NCI-H526 (cell line): ENCODE data around the gene DHFR.

Experiments used
- DNase-seq, 2 experiments: peaks; one replicate each; lab custom pipeline; 2025; lab: John Stamatoyannopoulos, UW

Gene DHFR

GRCh38 chr5:80655231-80655774, 520 bp upstream of the DHFR start:
- no peak for DNase-seq

GRCh38 chr5:80654054-80654390, 761 bp downstream of the DHFR start:
- DNase-seq: peak in 1 of 2 experiments; percentile 52

- DNase-seq: no peak
Observed at GRCh38 chr5:80653502-80653901, 1.3 kb downstream of the DHFR start.

GRCh38 chr5:80646926-80647325, 7.9 kb downstream of the DHFR start:
- no peak for DNase-seq

GRCh38 chr5:80644900-80645299, 9.9 kb downstream of the DHFR start:
- DNase-seq: no peak

GRCh38 chr5:80641353-80641752, 13.4 kb downstream of the DHFR start:
- DNase-seq: no peak

GRCh38 chr5:80634193-80634592, 20.6 kb downstream of the DHFR start:
- DNase-seq: no peak

GRCh38 chr5:80632700-80633099, 22.1 kb downstream of the DHFR start:
- DNase-seq: no peak

GRCh38 chr5:80631278-80632259, 23.2 kb downstream of the DHFR start:
- no peak for DNase-seq

GRCh38 chr5:80629281-80629680, 25.5 kb downstream of the DHFR start:
- DNase-seq: no peak

GRCh38 chr5:80625230-80625629, 29.6 kb downstream of the DHFR start:
- no peak for DNase-seq

- no peak for DNase-seq
Observed at GRCh38 chr5:80623999-80624398, 30.8 kb downstream of the DHFR start.

- no peak for DNase-seq
Observed at GRCh38 chr5:80622756-80623155, 32.0 kb downstream of the DHFR start.

GRCh38 chr5:80620211-80620610, 34.6 kb downstream of the DHFR start:
- no peak for DNase-seq

GRCh38 chr5:80619086-80619485, 35.7 kb downstream of the DHFR start:
- no peak for DNase-seq

- DNase-seq: no peak
Observed at GRCh38 chr5:80618438-80618837, 36.3 kb downstream of the DHFR start.

- DNase-seq: no peak
Observed at GRCh38 chr5:80615266-80615914, 39.4 kb downstream of the DHFR start.

- no peak for DNase-seq
Observed at GRCh38 chr5:80609692-80610091, 45.1 kb downstream of the DHFR start.

- no peak for DNase-seq
Observed at GRCh38 chr5:80608731-80609130, 46.1 kb downstream of the DHFR start.

GRCh38 chr5:80607832-80608231, 47.0 kb downstream of the DHFR start:
- DNase-seq: no peak

GRCh38 chr5:80607343-80607742, 47.4 kb downstream of the DHFR start:
- no peak for DNase-seq

GRCh38 chr5:80600943-80601693, 53.7 kb downstream of the DHFR start:
- no peak for DNase-seq
